GM19467 (cell line): ENCODE data around the gene PACSIN1.

Experiments used
- ATAC-seq: cut with Tn5 transposase; IDR thresholded peaks from one replicate; pipeline ENCODE4 v1.9.1; 2021; ENCODE audit warnings: mild to moderate bottlenecking, moderate library complexity; ENCODE audit not compliant: unreplicated experiment

The PACSIN1 gene

GRCh38 chr6:34526992-34527728, 61.3 kb downstream of the PACSIN1 start:
- ATAC-seq: peak; percentile 79

- no peak for ATAC-seq
Measured at GRCh38 chr6:34527751-34528670, 62.1 kb downstream of the PACSIN1 start.

GRCh38 chr6:34528996-34529664, 63.3 kb downstream of the PACSIN1 start:
- ATAC-seq: no peak

- no peak for ATAC-seq
Measured at GRCh38 chr6:34529665-34530327, 63.9 kb downstream of the PACSIN1 start.

- ATAC-seq: no peak
Measured at GRCh38 chr6:34530753-34531365, 65.0 kb downstream of the PACSIN1 start.

- no peak for ATAC-seq
Measured at GRCh38 chr6:34531580-34532201, 65.8 kb downstream of the PACSIN1 start.

- ATAC-seq: no peak
Measured at GRCh38 chr6:34532230-34532629, 66.4 kb downstream of the PACSIN1 start.

- no peak for ATAC-seq
Measured at GRCh38 chr6:34534146-34534545, 68.3 kb downstream of the PACSIN1 start.

GRCh38 chr6:34534656-34535055, 68.8 kb downstream of the PACSIN1 start:
- no peak for ATAC-seq

- ATAC-seq: no peak
Measured at GRCh38 chr6:34535199-34535598, 69.3 kb downstream of the PACSIN1 start.

GRCh38 chr6:34535646-34536045, 69.8 kb downstream of the PACSIN1 start:
- no peak for ATAC-seq

GRCh38 chr6:34536251-34536958, 70.5 kb downstream of the PACSIN1 start:
- ATAC-seq: no peak

- ATAC-seq: no peak
Measured at GRCh38 chr6:34536959-34537848, 71.3 kb downstream of the PACSIN1 start.

GRCh38 chr6:34537922-34538550, 72.2 kb downstream of the PACSIN1 start:
- no peak for ATAC-seq

GRCh38 chr6:34538581-34538980, 72.7 kb downstream of the PACSIN1 start:
- ATAC-seq: no peak

- ATAC-seq: no peak
Measured at GRCh38 chr6:34539181-34539580, 73.3 kb downstream of the PACSIN1 start.

- ATAC-seq: no peak
Measured at GRCh38 chr6:34540222-34540621, 74.3 kb downstream of the PACSIN1 start.

GRCh38 chr6:34540841-34541240, 75.0 kb downstream of the PACSIN1 start:
- ATAC-seq: no peak
